Ishikawa (cell line): ENCODE data around the gene SZT2.

Source experiments
- CREB1 ChIP-seq: IDR thresholded peaks from 2 replicates; pipeline ENCODE4 v1.6.1; 2012; ENCODE audit warnings: low read depth
- EGR1 ChIP-seq: IDR thresholded peaks from 2 replicates; pipeline ENCODE4 v1.6.1; 2012
- MAX ChIP-seq: IDR thresholded peaks from 2 replicates; pipeline ENCODE4 v1.6.1; 2012
- NFIC ChIP-seq: IDR thresholded peaks from 2 replicates; pipeline ENCODE4 v1.6.1; 2012
- RAD21 ChIP-seq: IDR thresholded peaks from 2 replicates; pipeline ENCODE4 v1.6.1; 2012; ENCODE audit warnings: low read depth
- TAF1 ChIP-seq: IDR thresholded peaks from 2 replicates; pipeline ENCODE4 v1.6.1; 2012; ENCODE audit warnings: low read depth, mild to moderate bottlenecking
- TCF12 ChIP-seq: IDR thresholded peaks from 2 replicates; pipeline ENCODE4 v1.6.1; 2012; ENCODE audit warnings: low read depth
- TEAD4 ChIP-seq: IDR thresholded peaks from 2 replicates; pipeline ENCODE4 v1.6.1; 2012
- YY1 ChIP-seq: IDR thresholded peaks from 2 replicates; pipeline ENCODE4 v1.6.1; 2012; ENCODE audit warnings: low read depth
- ZBTB7A ChIP-seq: IDR thresholded peaks from 2 replicates; pipeline ENCODE4 v1.6.1; 2012; ENCODE audit warnings: low read depth
- TF ChIP-seq, protein P1 (sequence below): IDR thresholded peaks from 2 replicates; pipeline ENCODE4 v1.6.1; 2012; ENCODE audit warnings: low read depth, mild to moderate bottlenecking

DNA sequence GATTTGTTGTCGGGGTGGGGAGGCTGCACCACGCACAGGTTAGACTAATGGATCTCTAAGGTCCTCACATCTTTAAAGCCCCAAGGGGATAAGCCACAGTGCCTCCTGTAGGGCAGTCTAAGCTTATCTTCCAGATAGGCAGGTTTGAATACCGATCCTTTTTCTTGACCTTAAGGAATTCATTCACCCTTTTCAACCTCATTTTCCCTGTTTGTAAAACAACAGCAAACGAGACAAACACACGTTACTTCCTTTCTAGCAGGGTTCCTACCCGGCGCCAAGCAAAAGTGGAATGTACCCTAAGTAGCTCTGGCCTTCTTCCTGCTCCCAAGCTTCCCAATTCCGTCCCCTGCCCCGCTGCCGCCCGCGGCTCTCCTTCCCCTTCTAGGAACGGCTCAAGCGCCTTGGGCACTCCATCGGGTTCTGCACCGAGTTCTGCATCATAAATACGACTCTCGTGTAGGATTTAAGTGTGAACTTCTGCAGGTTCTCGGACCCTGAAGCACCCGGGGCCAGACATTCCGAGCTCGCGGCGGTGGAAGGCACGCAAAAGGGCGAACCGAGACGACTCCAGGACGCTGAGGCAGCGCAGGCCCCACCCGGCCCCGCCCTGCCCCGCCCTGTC lies 31.5 kb upstream of the SZT2 start:
- TF ChIP-seq MAX (no peak), ZBTB7A (no peak), CREB1 (no peak), TAF1 (peak; percentile 50), RAD21 (no peak; the same call in 1 of the 2 replicates), EGR1 (no peak), TEAD4 (peak; percentile 50; the same call in 1 of the 2 replicates), TCF12 (no peak), NFIC (no peak), YY1 (no peak; the same call in 1 of the 2 replicates)
- TF ChIP-seq, protein P1, sequence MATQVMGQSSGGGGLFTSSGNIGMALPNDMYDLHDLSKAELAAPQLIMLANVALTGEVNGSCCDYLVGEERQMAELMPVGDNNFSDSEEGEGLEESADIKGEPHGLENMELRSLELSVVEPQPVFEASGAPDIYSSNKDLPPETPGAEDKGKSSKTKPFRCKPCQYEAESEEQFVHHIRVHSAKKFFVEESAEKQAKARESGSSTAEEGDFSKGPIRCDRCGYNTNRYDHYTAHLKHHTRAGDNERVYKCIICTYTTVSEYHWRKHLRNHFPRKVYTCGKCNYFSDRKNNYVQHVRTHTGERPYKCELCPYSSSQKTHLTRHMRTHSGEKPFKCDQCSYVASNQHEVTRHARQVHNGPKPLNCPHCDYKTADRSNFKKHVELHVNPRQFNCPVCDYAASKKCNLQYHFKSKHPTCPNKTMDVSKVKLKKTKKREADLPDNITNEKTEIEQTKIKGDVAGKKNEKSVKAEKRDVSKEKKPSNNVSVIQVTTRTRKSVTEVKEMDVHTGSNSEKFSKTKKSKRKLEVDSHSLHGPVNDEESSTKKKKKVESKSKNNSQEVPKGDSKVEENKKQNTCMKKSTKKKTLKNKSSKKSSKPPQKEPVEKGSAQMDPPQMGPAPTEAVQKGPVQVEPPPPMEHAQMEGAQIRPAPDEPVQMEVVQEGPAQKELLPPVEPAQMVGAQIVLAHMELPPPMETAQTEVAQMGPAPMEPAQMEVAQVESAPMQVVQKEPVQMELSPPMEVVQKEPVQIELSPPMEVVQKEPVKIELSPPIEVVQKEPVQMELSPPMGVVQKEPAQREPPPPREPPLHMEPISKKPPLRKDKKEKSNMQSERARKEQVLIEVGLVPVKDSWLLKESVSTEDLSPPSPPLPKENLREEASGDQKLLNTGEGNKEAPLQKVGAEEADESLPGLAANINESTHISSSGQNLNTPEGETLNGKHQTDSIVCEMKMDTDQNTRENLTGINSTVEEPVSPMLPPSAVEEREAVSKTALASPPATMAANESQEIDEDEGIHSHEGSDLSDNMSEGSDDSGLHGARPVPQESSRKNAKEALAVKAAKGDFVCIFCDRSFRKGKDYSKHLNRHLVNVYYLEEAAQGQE: no peak
